Glutamatergic neuron (in vitro differentiated cells): ENCODE measurements around the gene RAB3C. TPM values are rescaled to one million over a fixed set of nuclear protein-coding genes. Genes with fewer than 3 reads are reported as not detected.

Source experiments
- DNase-seq: peaks from one replicate; pipeline ENCODE4 v3.0.0; 2022
- H3K27ac Mint-ChIP-seq: one replicate; pipeline ENCODE4 v1.8.0; 2020; ENCODE audit warnings: mild to moderate bottlenecking, mixed read lengths, inconsistent platforms; ENCODE audit not compliant: unreplicated experiment
- H3K27me3 Mint-ChIP-seq: one replicate; pipeline ENCODE4 v1.8.0; 2020; ENCODE audit warnings: mild to moderate bottlenecking, moderate library complexity, mixed read lengths, inconsistent platforms; ENCODE audit not compliant: unreplicated experiment
- H3K36me3 Mint-ChIP-seq: one replicate; pipeline ENCODE4 v1.8.0; 2020; ENCODE audit warnings: mild to moderate bottlenecking, mixed read lengths, inconsistent platforms; ENCODE audit not compliant: unreplicated experiment
- H3K4me1 Mint-ChIP-seq: one replicate; pipeline ENCODE4 v1.8.0; 2020; ENCODE audit warnings: mild to moderate bottlenecking, low read depth, mixed read lengths, inconsistent platforms; ENCODE audit not compliant: unreplicated experiment
- H3K4me3 Mint-ChIP-seq: one replicate; pipeline ENCODE4 v1.8.0; 2020; ENCODE audit warnings: mild to moderate bottlenecking, mixed read lengths, inconsistent platforms; ENCODE audit not compliant: unreplicated experiment
- H3K9me3 Mint-ChIP-seq: one replicate; pipeline ENCODE4 v1.8.0; 2020; ENCODE audit warnings: mild to moderate bottlenecking, moderate library complexity, mixed read lengths, inconsistent platforms; ENCODE audit not compliant: unreplicated experiment
- CTCF ChIP-seq: fragments of 200-600 bp; sonication (generic); IDR thresholded peaks from one replicate; pipeline ENCODE4 v1.5.0; 2021; ENCODE audit not compliant: partially characterized antibody, unreplicated experiment
- total RNA-seq: library from RNA; stranded (reverse); fragmentation: NEBNext Ultra II Directional; extraction: Animal tissue kit (Norgen Biotek cat#: 25700); gene quantifications from one replicate; pipeline ENCODE4 v1.2.1, GENCODE V29; 2021; ENCODE audit not compliant: unreplicated experiment

Gene RAB3C
- total RNA-seq, 1 donor from 2014 or later: 36.2 TPM

- Mint-ChIP-seq H3K27me3 (no peaks in the 10 kb centered on the region), H3K27ac (no peak overlapping the region), H3K4me1 (peaks cover 1% of the 10 kb centered on the region), H3K9me3 (no peaks in the 10 kb centered on the region), H3K4me3 (no peak overlapping the region), H3K36me3 (no peaks in the 10 kb centered on the region)
- DNase-seq: no peak
- no peak for TF ChIP-seq CTCF
These were observed 180.5 kb downstream of the RAB3C start for GRCh38 chr5:58763390-58763789.

- no peaks in the 10 kb centered on the region for H3K36me3 Mint-ChIP-seq
These were observed 181.3 kb downstream of the RAB3C start for GRCh38 chr5:58764199-58764598.

GRCh38 chr5:58765058-58765457 is 182.2 kb downstream of the RAB3C start:
- Mint-ChIP-seq H3K27me3 (no peaks in the 10 kb centered on the region), H3K36me3 (no peaks in the 10 kb centered on the region), H3K4me1 (peaks cover 1% of the 10 kb centered on the region), H3K4me3 (no peak overlapping the region), H3K9me3 (no peaks in the 10 kb centered on the region), H3K27ac (no peak overlapping the region)
- no peak for TF ChIP-seq CTCF
- no peak for DNase-seq

More at GRCh38 chr5:58764199-58764598, 181.3 kb downstream of the RAB3C start:
- Mint-ChIP-seq H3K4me1 (peaks cover 1% of the 10 kb centered on the region), H3K9me3 (no peaks in the 10 kb centered on the region), H3K27ac (no peak overlapping the region), H3K27me3 (no peaks in the 10 kb centered on the region), H3K4me3 (no peak overlapping the region)
- no peak for DNase-seq
- TF ChIP-seq CTCF: no peak

GRCh38 chr5:58767104-58767503 is 184.2 kb downstream of the RAB3C start:
- H3K4me1 Mint-ChIP-seq: peaks cover 2% of the 10 kb centered on the region
- no peak for DNase-seq
- H3K4me3 Mint-ChIP-seq: no peak overlapping the region
- no peak overlapping the region for H3K27ac Mint-ChIP-seq
- TF ChIP-seq CTCF: no peak
- H3K36me3 Mint-ChIP-seq: no peaks in the 10 kb centered on the region
- no peaks in the 10 kb centered on the region for H3K9me3 Mint-ChIP-seq
- no peaks in the 10 kb centered on the region for H3K27me3 Mint-ChIP-seq

- H3K9me3 Mint-ChIP-seq: peaks cover 13% of the 10 kb centered on the region
- H3K4me3 Mint-ChIP-seq: no peak overlapping the region
- H3K27me3 Mint-ChIP-seq: peaks cover 7% of the 10 kb centered on the region
- no peak overlapping the region for H3K27ac Mint-ChIP-seq
- H3K36me3 Mint-ChIP-seq: no peaks in the 10 kb centered on the region
- no peak for TF ChIP-seq CTCF
- DNase-seq: no peak
- peaks cover 23% of the 10 kb centered on the region for H3K4me1 Mint-ChIP-seq
These were observed 187.3 kb downstream of the RAB3C start for GRCh38 chr5:58770136-58770535.
